CD4-positive, alpha-beta memory T cell (primary cell): ENCODE data around the gene MPZ. TPM values are rescaled to one million over a fixed set of nuclear protein-coding genes. Genes with fewer than 3 reads are reported as not detected.
A peak's percentile ranks its signal among the peaks of the same experiment; 100 is the strongest.

Source experiments
- CTCF ChIA-PET: fragments of 350-600 bp; sonication (Branson Sonifier 250); formaldehyde crosslinking; loops from one replicate; lab custom pipeline; 2021; ENCODE audit warnings: inconsistent platforms; ENCODE audit not compliant: partially characterized antibody; lab: Charles Lee
- POLR2A ChIA-PET: fragments of 350-600 bp; sonication (Branson Sonifier 250); formaldehyde crosslinking; loops from one replicate; lab custom pipeline; 2021; ENCODE audit not compliant: partially characterized antibody; lab: Charles Lee
- DNase-seq, 5 donors: peaks; one replicate each; pipeline versions ENCODE4 v3.0.0 to v3.0.0-alpha.2; 2020 to 2022; ENCODE audit warnings: mixed read lengths in 1 of 5
- H3K27ac ChIP-seq: one replicate; pipeline ENCODE4 v1.7.0; 2013; ENCODE audit warnings: low read depth, low read length
- H3K27me3 ChIP-seq: 2 replicates; pipeline ENCODE4 v1.7.0; 2013; ENCODE audit warnings: mild to moderate bottlenecking, low read length, moderate library complexity; ENCODE audit not compliant: insufficient read depth
- H3K36me3 ChIP-seq: 2 replicates; pipeline ENCODE4 v1.7.0; 2013; ENCODE audit warnings: mild to moderate bottlenecking, low read length, moderate library complexity; ENCODE audit not compliant: insufficient read depth
- H3K4me1 ChIP-seq: 2 replicates; pipeline ENCODE4 v1.7.0; 2013; ENCODE audit warnings: mild to moderate bottlenecking, low read length, moderate library complexity; ENCODE audit not compliant: insufficient read depth
- H3K4me3 ChIP-seq, 2 donors: one replicate each; pipeline ENCODE4 v1.7.0; 2013; ENCODE audit warnings: low read length in 2 of 2, mild to moderate bottlenecking in 1 of 2
- H3K9me3 ChIP-seq, 2 donors: one replicate each; pipeline ENCODE4 v1.7.0; 2013; ENCODE audit warnings: low read length in 2 of 2, control low read depth in 1 of 2; ENCODE audit not compliant: control insufficient read depth in 1 of 2
- H3K27ac Mint-ChIP-seq, 7 donors: one replicate each; pipeline ENCODE4 v1.8.0; 2020 to 2021; ENCODE audit warnings: mixed read lengths in 7 of 7, mild to moderate bottlenecking in 6 of 7, inconsistent platforms in 3 of 7, moderate library complexity in 3 of 7
- H3K27me3 Mint-ChIP-seq, 2 donors: one replicate each; pipeline ENCODE4 v1.8.0; 2020 to 2021; ENCODE audit warnings: mixed read lengths in 2 of 2
- H3K36me3 Mint-ChIP-seq, 2 donors: one replicate each; pipeline ENCODE4 v1.8.0; 2020 to 2021; ENCODE audit warnings: mixed read lengths in 2 of 2, inconsistent platforms in 1 of 2, mild to moderate bottlenecking in 1 of 2
- H3K4me1 Mint-ChIP-seq, 4 donors: one replicate each; pipeline ENCODE4 v1.8.0; 2020 to 2021; ENCODE audit warnings: mixed read lengths in 4 of 4, mild to moderate bottlenecking in 1 of 4
- H3K4me3 Mint-ChIP-seq, 8 donors: one replicate each; pipeline ENCODE4 v1.8.0; 2020 to 2021; ENCODE audit warnings: mixed read lengths in 8 of 8, mild to moderate bottlenecking in 7 of 8, moderate library complexity in 6 of 8, inconsistent platforms in 3 of 8
- H3K9me3 Mint-ChIP-seq, 8 donors: one replicate each; pipeline ENCODE4 v1.8.0; 2020 to 2021; ENCODE audit warnings: mixed read lengths in 8 of 8, mild to moderate bottlenecking in 5 of 8, inconsistent platforms in 3 of 8, moderate library complexity in 1 of 8
- intact Hi-C: fragments of 100-400 bp; cut with micrococcal nuclease; formaldehyde crosslinking; loops from one replicate; pipeline ENCODE4 v1.15.1; 2023
- polyA plus RNA-seq, 2 donors: library from polyadenylated mRNA; unstranded; fragments of 300-500 nt; fragmentation: Illumina TruSeq; gene quantifications; one replicate each; pipeline ENCODE4 v1.2.3, GENCODE V29; 2021
- total RNA-seq, 2 experiments: library from RNA; stranded (reverse); gene quantifications; one replicate each; pipeline ENCODE4 v1.2.3, GENCODE V29; 2021

Gene MPZ
- total and polyA plus RNA-seq, 4 experiments from 2014 or later, result 0.14 to 11.9 (median 11.1) TPM; not detected in 1

GRCh38 chr1:161313554-161314200 lies 3.9 kb upstream of the MPZ start:
- Mint-ChIP-seq H3K36me3 (peaks cover 0 to 12% of the 10 kb centered on the region in 2 donors), H3K9me3 (no peaks in the 10 kb centered on the region), H3K27me3 (no peaks in the 10 kb centered on the region), H3K4me1 (peaks cover 15 to 38% (median 22%) of the 10 kb centered on the region in 4 donors), H3K4me3 (peak overlapping the region; percentile 95 to 99 (median 98)), H3K27ac (peak overlapping the region; percentile 97 to 100 (median 99))
- POLR2A ChIA-PET, result interaction anchor here (0.6 to 3.1 kb wide), 19 partner anchors 10 to 412 kb away, joined by 3 to 61 read pairs (median 4); partner anchors contain the start of genes B4GALT3, NDUFS2, TOMM40L and UFC1
- CTCF ChIA-PET, result interaction anchor here (0.8 to 4.4 kb wide), 13 partner anchors 8 to 148 kb away, joined by 3 to 15 read pairs (median 5); partner anchors contain the start of genes PPOX and TOMM40L
- H3K4me3 ChIP-seq, result peak overlapping the region; percentile 91 to 94
- H3K27ac ChIP-seq, result peak overlapping the region; percentile 98
- H3K36me3 ChIP-seq, result no peaks in the 10 kb centered on the region
- intact Hi-C loops, result loop anchor here (1.0 to 2.0 kb wide), 2 partner anchors 7 to 87 kb away; partner anchors contain the start of gene TOMM40L
- no peaks in the 10 kb centered on the region for H3K9me3 ChIP-seq
- peaks cover 16% of the 10 kb centered on the region for H3K4me1 ChIP-seq
- DNase-seq, result no peak
- H3K27me3 ChIP-seq, result no peaks in the 10 kb centered on the region

DNA sequence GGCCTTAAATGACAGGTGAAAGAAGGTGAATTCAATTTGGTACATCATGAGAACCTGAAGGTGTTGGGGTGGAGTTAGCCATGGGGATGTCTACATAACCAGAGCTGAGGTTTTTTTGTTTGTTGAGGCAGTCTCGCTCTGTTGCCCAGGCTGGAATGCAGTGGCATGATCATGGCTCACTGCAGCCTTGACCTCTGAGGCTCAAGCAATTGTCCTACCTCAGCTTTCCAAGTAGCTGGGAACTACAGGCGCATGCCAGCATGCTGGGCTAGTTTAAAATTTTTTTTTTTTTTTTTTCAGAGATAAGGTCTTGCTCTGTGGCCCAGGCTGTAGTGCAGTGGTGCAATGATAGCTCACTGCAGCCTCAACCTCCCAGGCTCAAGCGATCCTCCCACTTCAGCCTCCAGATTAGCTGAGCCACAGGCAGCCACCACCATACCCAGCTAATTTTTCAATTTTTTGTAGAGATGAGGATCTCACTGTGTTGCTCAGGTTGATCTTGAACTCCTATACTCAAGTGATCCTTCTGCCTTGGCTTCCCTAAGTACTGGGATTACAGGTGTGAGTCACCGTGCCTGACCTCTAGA lies 1.9 kb upstream of the MPZ start:
- no peak overlapping the region for H3K27ac ChIP-seq
- peak overlapping the region in 1 of 8 donors; percentile 13 for H3K4me3 Mint-ChIP-seq
- H3K27me3 ChIP-seq, result no peaks in the 10 kb centered on the region
- peaks cover 14 to 41% (median 23%) of the 10 kb centered on the region in 4 donors for H3K4me1 Mint-ChIP-seq
- DNase-seq, result no peak
- no peaks in the 10 kb centered on the region for H3K36me3 ChIP-seq
- H3K27ac Mint-ChIP-seq, result peak overlapping the region in 1 of 7 donors; percentile 8
- H3K4me1 ChIP-seq, result peaks cover 18% of the 10 kb centered on the region
- H3K4me3 ChIP-seq, result no peak overlapping the region
- ChIA-PET POLR2A (interaction anchor here (0.6 kb wide), 1 partner anchor 109 kb away, joined by 4 read pairs; the partner anchor contains the start of gene NDUFS2), CTCF (interaction anchor here (4.4 kb wide), 1 partner anchor 86 kb away, joined by 15 read pairs; the partner anchor contains the start of gene TOMM40L)
- no peaks in the 10 kb centered on the region for H3K9me3 ChIP-seq
- H3K27me3 Mint-ChIP-seq, result no peaks in the 10 kb centered on the region
- no peaks in the 10 kb centered on the region for H3K9me3 Mint-ChIP-seq
- intact Hi-C loops, result no loop called here
- peaks cover 0 to 8% of the 10 kb centered on the region in 2 donors for H3K36me3 Mint-ChIP-seq

DNA sequence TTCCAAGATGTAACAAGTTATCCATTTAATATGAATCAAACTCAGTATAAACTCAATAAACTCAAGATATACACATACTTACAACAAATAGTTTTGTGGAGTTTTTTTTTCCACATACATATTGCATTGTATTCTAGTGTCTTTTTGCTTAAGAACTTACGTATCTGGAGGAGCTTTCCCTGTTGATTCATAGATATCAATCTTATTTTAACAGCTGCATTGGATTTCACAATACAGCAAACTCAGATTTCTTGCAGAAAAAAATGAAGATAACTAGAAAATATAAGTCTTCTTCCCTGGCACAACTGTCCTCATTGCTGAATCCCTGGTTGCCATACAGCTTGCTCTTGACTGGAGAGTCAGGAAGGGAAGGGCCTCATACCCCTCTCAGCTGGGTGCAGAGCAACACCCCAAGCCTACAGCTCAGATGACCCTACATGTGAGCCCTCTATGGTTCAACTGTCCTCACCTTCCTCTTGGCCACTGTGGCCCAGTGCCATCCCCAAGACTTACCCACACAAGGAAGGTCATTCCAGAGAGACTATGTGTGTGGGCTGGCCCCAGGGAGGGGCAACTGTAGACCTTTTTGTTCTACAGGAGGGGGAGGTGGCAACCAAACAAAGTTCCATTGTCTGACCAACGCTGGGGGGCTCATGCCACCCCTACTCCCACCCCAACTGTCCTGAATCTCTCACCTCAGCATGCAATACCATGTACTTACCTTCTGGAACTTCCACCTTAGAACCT lies 1.7 kb downstream of the MPZ start:
- intact Hi-C loops, result loop anchor here (2.0 kb wide), 2 partner anchors 83 to 105 kb away; partner anchors contain the start of gene NDUFS2
- Mint-ChIP-seq H3K27ac (peak overlapping the region in 6 of 7 donors; percentile 62 to 95 (median 84)), H3K36me3 (peaks cover 4 to 9% of the 10 kb centered on the region in 2 donors), H3K27me3 (no peaks in the 10 kb centered on the region), H3K4me3 (peak overlapping the region in 2 of 8 donors; percentile 24 to 68), H3K9me3 (no peaks in the 10 kb centered on the region), H3K4me1 (peaks cover 17 to 41% (median 29%) of the 10 kb centered on the region in 4 donors)
- Histone ChIP-seq H3K4me3 (no peak overlapping the region), H3K4me1 (peaks cover 29% of the 10 kb centered on the region), H3K36me3 (no peaks in the 10 kb centered on the region), H3K27ac (no peak overlapping the region), H3K9me3 (no peaks in the 10 kb centered on the region), H3K27me3 (no peaks in the 10 kb centered on the region)
- ChIA-PET CTCF (interaction anchor here (0.5 to 4.5 kb wide), 8 partner anchors 12 to 211 kb away, joined by 3 to 42 read pairs (median 12); partner anchors contain the start of gene TOMM40L), POLR2A (no interaction called here)
- DNase-seq, result no peak

- H3K4me3 Mint-ChIP-seq, result peak overlapping the region in 2 of 8 donors; percentile 27 to 67
Measured at GRCh38 chr1:161307230-161307768, 2.5 kb downstream of the MPZ start.

DNA sequence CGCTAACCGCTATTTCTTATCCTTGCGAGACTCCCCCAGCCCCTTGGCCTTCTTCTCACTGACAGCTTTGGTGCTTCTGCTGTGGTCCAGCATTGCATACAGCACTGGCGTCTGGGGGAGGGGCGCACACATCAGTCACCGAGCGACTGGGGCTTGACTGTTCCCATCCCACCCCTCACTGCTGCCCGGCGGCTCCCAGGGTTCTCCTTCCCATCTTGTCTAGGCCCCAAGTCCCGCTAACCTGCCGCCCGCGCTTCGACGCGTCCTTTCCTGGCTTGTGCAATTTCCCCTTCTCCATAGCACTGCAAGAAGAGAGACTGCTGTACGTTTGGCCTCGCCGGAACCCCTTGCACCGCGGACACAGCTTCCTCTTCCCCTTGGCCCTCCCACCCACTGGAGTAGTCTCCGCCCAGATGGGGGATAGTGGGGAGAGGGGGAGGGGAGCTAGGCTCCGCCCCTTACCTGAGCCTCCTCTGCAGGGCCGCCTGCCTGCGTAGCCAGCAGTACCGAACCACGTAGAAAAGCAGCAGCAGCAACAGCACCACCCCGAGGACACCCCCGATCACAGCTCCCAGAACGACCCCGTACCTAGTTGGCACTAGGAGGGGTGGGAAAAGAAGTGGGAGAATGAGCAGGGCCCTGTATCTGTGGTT lies 3.8 kb downstream of the MPZ start:
- peak; percentile 89 to 92 (median 90) for DNase-seq
- H3K36me3 Mint-ChIP-seq, result peaks cover 4 to 9% of the 10 kb centered on the region in 2 donors
- H3K27me3 Mint-ChIP-seq, result no peaks in the 10 kb centered on the region
- Histone ChIP-seq H3K36me3 (no peaks in the 10 kb centered on the region), H3K4me1 (peaks cover 29% of the 10 kb centered on the region), H3K27me3 (no peaks in the 10 kb centered on the region), H3K27ac (peak overlapping the region; percentile 77), H3K9me3 (no peaks in the 10 kb centered on the region), H3K4me3 (peak overlapping the region; percentile 48 to 86)
- POLR2A ChIA-PET, result interaction anchor here (0.7 to 5.9 kb wide), 19 partner anchors 8 to 260 kb away, joined by 3 to 61 read pairs (median 5); partner anchors contain the start of genes ARHGAP30, B4GALT3, NDUFS2 and PCP4L1
- H3K9me3 Mint-ChIP-seq, result no peaks in the 10 kb centered on the region
- peak overlapping the region; percentile 91 to 99 (median 96) for H3K27ac Mint-ChIP-seq
- peak overlapping the region; percentile 89 to 100 (median 97) for H3K4me3 Mint-ChIP-seq
- H3K4me1 Mint-ChIP-seq, result peaks cover 17 to 41% (median 29%) of the 10 kb centered on the region in 4 donors
- CTCF ChIA-PET, result interaction anchor here (0.8 to 4.5 kb wide), 15 partner anchors 9 to 140 kb away, joined by 4 to 42 read pairs (median 8); partner anchors contain the start of genes NDUFS2, PPOX, SDHC and TOMM40L
- intact Hi-C loops, result loop anchor here (1.0 to 2.0 kb wide), 4 partner anchors 8 to 103 kb away; partner anchors contain the start of genes NDUFS2 and SDHC

More at GRCh38 chr1:161307230-161307768, 2.5 kb downstream of the MPZ start:
- ChIA-PET POLR2A (interaction anchor here (1.6 to 2.8 kb wide), 3 partner anchors 81 to 153 kb away, joined by 6 to 29 read pairs (median 8); partner anchors contain the start of genes TOMM40L and UFC1), CTCF (interaction anchor here (0.6 to 4.5 kb wide), 11 partner anchors 12 to 126 kb away, joined by 3 to 42 read pairs (median 8); partner anchors contain the start of gene TOMM40L)
- no peaks in the 10 kb centered on the region for H3K9me3 Mint-ChIP-seq
- peaks cover 17 to 41% (median 29%) of the 10 kb centered on the region in 4 donors for H3K4me1 Mint-ChIP-seq
- no peak overlapping the region for H3K27ac ChIP-seq
- peaks cover 29% of the 10 kb centered on the region for H3K4me1 ChIP-seq
- no peaks in the 10 kb centered on the region for H3K9me3 ChIP-seq
- intact Hi-C loops, result loop anchor here (2.0 kb wide), 2 partner anchors 84 to 104 kb away; partner anchors contain the start of gene NDUFS2
- peak overlapping the region; percentile 91 to 99 (median 96) for H3K27ac Mint-ChIP-seq
- H3K4me3 ChIP-seq, result no peak overlapping the region
- H3K27me3 Mint-ChIP-seq, result no peaks in the 10 kb centered on the region
- peak; percentile 4 to 46 (median 20) for DNase-seq
- no peaks in the 10 kb centered on the region for H3K27me3 ChIP-seq
- H3K36me3 Mint-ChIP-seq, result peaks cover 4 to 9% of the 10 kb centered on the region in 2 donors
- no peaks in the 10 kb centered on the region for H3K36me3 ChIP-seq
